HL-60/S4 (cell line): ENCODE measurements around the gene SPATA6L.
"Not testable (repeated sequence)": the region's sequence is repeated elsewhere in the genome, so short reads cannot be mapped to it uniquely, and the experiment has no call there.

Experiments
- in situ Hi-C: fragments of 300-500 bp; cut with MboI; formaldehyde crosslinking; loops from 2 replicates; pipeline ENCODE4 v1.14.3; 2022; ENCODE audit warnings: low sequenced_read_pairs

The SPATA6L gene

GRCh38 chr9:4678679-4679267, 12.5 kb upstream of the SPATA6L start:
- in situ Hi-C loops, result no loop called here

- in situ Hi-C loops, result no loop called here
These were observed 11.1 kb upstream of the SPATA6L start for GRCh38 chr9:4677392-4677791.

GRCh38 chr9:4674783-4675182, 8.5 kb upstream of the SPATA6L start:
- in situ Hi-C loops, result no loop called here

GRCh38 chr9:4671737-4672136, 5.5 kb upstream of the SPATA6L start:
- in situ Hi-C loops, result no loop called here

GRCh38 chr9:4670591-4670990, 4.3 kb upstream of the SPATA6L start:
- in situ Hi-C loops, result no loop called here

GRCh38 chr9:4669890-4670289, 3.6 kb upstream of the SPATA6L start:
- in situ Hi-C loops, result no loop called here

GRCh38 chr9:4668604-4669003, 2.3 kb upstream of the SPATA6L start:
- in situ Hi-C loops, result no loop called here

- in situ Hi-C loops, result no loop called here
These were observed 1.4 kb upstream of the SPATA6L start for GRCh38 chr9:4667681-4668080.

- in situ Hi-C loops, result no loop called here
These were observed 923 bp downstream of the SPATA6L start for GRCh38 chr9:4665357-4665756.

GRCh38 chr9:4663956-4664355, 2.3 kb downstream of the SPATA6L start:
- in situ Hi-C loops, result no loop called here

GRCh38 chr9:4662989-4663792, 3.1 kb downstream of the SPATA6L start:
- in situ Hi-C loops, result no loop called here

GRCh38 chr9:4662108-4662988, 3.9 kb downstream of the SPATA6L start, which contains the start of gene PLPP6:
Gene PLPP6, plus strand, starts transcription at chr9:4662294. Its CDS starts 82 bp downstream, at chr9:4662376.
- in situ Hi-C loops, result no loop called here

GRCh38 chr9:4661611-4662010, 4.7 kb downstream of the SPATA6L start:
- in situ Hi-C loops, result no loop called here

GRCh38 chr9:4661165-4661564, 5.1 kb downstream of the SPATA6L start:
- in situ Hi-C loops, result no loop called here

GRCh38 chr9:4660665-4661064, 5.6 kb downstream of the SPATA6L start:
- in situ Hi-C loops, result not testable (repeated sequence)

GRCh38 chr9:4657426-4658159, 8.7 kb downstream of the SPATA6L start:
- in situ Hi-C loops, result no loop called here

- in situ Hi-C loops, result no loop called here
These were observed 9.7 kb downstream of the SPATA6L start for GRCh38 chr9:4656621-4657020.

- in situ Hi-C loops, result not testable (repeated sequence)
These were observed 10.1 kb downstream of the SPATA6L start for GRCh38 chr9:4656196-4656595.

- in situ Hi-C loops, result no loop called here
These were observed 11.7 kb downstream of the SPATA6L start for GRCh38 chr9:4654538-4654937.

- in situ Hi-C loops, result no loop called here
These were observed 12.2 kb downstream of the SPATA6L start for GRCh38 chr9:4654084-4654483.

GRCh38 chr9:4642351-4642750, 23.9 kb downstream of the SPATA6L start:
- in situ Hi-C loops, result no loop called here
